Body of pancreas (tissue), 4 donors: Measurements from ENCODE around the gene BIRC6. TPM values are rescaled to one million over a fixed set of nuclear protein-coding genes. Genes with fewer than 3 reads are reported as not detected.
"Not testable (repeated sequence)": the region's sequence is repeated elsewhere in the genome, so short reads cannot be mapped to it uniquely, and the experiment has no call there.

Experiments used
- ATAC-seq: fragments of 150-250 bp; one replicate; pipeline ENCODE4 v1.9.1; 2016
- DNase-seq, 4 donors: peaks; one replicate each; pipeline ENCODE4 v3.0.0-alpha.2; 2019
- H3K27ac ChIP-seq, 4 donors: fragments of 200-600 bp; sonication (generic); 1 replicate in 3 of 4; 2 replicates in 1 of 4; pipeline versions ENCODE4 v1.5.1 to v1.6.1; 2016 to 2019; ENCODE audit warnings: mild to moderate bottlenecking in 1 of 4, mixed read lengths in 1 of 4, moderate library complexity in 1 of 4
- H3K27me3 ChIP-seq, 2 donors: fragments of 200-600 bp; sonication (generic); one replicate each; pipeline ENCODE4 v1.6.0; 2016; ENCODE audit warnings: mild to moderate bottlenecking in 1 of 2
- H3K36me3 ChIP-seq, 2 donors: fragments of 200-600 bp; sonication (generic); replicated peaks in 1 of 2; 2 replicates each; pipeline ENCODE4 v1.5.1; 2016; ENCODE audit warnings: low read depth in 2 of 2; ENCODE audit not compliant: insufficient read depth in 1 of 2
- H3K4me1 ChIP-seq: fragments of 200-600 bp; sonication (generic); one replicate; pipeline ENCODE4 v1.6.0; 2016
- H3K4me3 ChIP-seq, 2 donors: fragments of 200-600 bp; sonication (generic); 1 replicate in 1 of 2; 2 replicates in 1 of 2; pipeline ENCODE4 v1.5.1; 2016 to 2019
- H3K9me3 ChIP-seq, 3 donors: fragments of 200-600 bp; sonication (generic); 1 replicate in 2 of 3; 2 replicates in 1 of 3; pipeline ENCODE4 v1.5.1; 2016
- POLR2A ChIP-seq, 3 donors: fragments of 450-650 bp; IDR thresholded peaks; one replicate each; pipeline ENCODE4 v1.6.1; 2016; ENCODE audit warnings: antibody characterized with exemption in 3 of 3, mild to moderate bottlenecking in 2 of 3
- WGBS, 2 donors: methylation state at CpG; one replicate each; pipeline ENCODE4 v1.1.5; 2017; 5-methylcytosine and 5-hydroxymethylcytosine counted together
- intact Hi-C: fragments of 100-400 bp; cut with DNase I; formaldehyde crosslinking; loops from one replicate; pipeline ENCODE4 v1.15.1; 2023
- total RNA-seq, 2 donors: library from RNA; depleted of rRNA; stranded (reverse); fragments of >200 nt; gene quantifications; one replicate each; pipeline ENCODE4 v1.1.0, GENCODE V29; 2016
- TF ChIP-seq, protein P1 (sequence below), 7 experiments: fragments of 450-650 bp in 4 of 7; fragments of 200-600 bp in 3 of 7; sonication (generic) in 3 of 7; IDR thresholded peaks; one replicate each; pipeline ENCODE4 v1.5.1; 2016 to 2019; ENCODE audit warnings: antibody characterized with exemption in 7 of 7

BIRC6 gene
- total RNA-seq, 2 donors from 2014 or later, result 71.9 to 102 TPM

DNA sequence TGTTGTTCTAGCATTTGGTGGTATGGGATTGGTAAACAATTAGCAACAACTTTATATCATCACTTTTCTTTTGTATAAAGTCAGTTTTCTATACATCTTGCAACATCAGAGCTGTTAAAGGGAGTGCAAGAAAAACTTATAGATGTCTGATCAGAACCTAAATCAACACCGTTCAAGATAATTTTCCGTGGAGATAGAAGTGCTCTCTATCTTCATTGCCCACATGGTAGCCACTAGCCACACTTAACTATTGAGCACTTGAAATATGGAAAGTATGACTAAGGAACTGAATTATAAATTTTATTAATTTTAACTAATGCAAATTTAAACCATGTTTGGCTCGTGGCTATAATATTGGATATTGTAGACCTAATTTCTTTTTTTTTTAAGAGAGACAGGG lies 276.2 kb downstream of the BIRC6 start:
- Histone ChIP-seq H3K4me1 (peaks cover 9% of the 10 kb centered on the region), H3K27ac (no peak overlapping the region), H3K4me3 (no peak overlapping the region), H3K36me3 (peaks cover 0 to 17% of the 10 kb centered on the region in 2 donors), H3K27me3 (no peaks in the 10 kb centered on the region), H3K9me3 (no peaks in the 10 kb centered on the region)
- DNase-seq (no peak), ATAC-seq (no peak)
- 63% methylated on average over 3 of the region's 3 CpGs for WGBS, 2 donors
- TF ChIP-seq, protein P1, sequence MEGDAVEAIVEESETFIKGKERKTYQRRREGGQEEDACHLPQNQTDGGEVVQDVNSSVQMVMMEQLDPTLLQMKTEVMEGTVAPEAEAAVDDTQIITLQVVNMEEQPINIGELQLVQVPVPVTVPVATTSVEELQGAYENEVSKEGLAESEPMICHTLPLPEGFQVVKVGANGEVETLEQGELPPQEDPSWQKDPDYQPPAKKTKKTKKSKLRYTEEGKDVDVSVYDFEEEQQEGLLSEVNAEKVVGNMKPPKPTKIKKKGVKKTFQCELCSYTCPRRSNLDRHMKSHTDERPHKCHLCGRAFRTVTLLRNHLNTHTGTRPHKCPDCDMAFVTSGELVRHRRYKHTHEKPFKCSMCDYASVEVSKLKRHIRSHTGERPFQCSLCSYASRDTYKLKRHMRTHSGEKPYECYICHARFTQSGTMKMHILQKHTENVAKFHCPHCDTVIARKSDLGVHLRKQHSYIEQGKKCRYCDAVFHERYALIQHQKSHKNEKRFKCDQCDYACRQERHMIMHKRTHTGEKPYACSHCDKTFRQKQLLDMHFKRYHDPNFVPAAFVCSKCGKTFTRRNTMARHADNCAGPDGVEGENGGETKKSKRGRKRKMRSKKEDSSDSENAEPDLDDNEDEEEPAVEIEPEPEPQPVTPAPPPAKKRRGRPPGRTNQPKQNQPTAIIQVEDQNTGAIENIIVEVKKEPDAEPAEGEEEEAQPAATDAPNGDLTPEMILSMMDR (IDR thresholded peaks at IDR 0.05), result no peak
- no peak for TF ChIP-seq POLR2A (IDR thresholded peaks at IDR 0.05)
- intact Hi-C loops, result no loop called here

DNA sequence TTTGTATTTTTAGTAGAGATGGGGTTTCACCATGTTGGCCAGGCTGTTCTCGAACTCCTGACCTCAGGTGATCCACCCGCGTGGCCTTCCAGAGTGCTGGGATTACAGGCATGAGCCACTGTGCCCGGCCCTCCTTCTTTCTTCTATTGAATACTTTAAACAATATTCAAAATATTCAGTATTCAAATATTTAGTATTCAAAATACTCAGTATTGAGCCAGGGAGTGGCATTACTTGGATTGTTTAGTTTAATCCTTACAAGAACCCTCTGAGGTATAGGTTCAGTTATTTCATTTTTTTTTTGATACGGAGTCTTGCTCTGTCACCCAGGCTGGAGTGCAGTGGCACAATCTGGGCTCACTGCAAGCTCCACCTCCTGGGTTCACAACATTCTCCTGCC lies 281.7 kb downstream of the BIRC6 start:
- H3K9me3 ChIP-seq, H3K27ac ChIP-seq, intact Hi-C loops, H3K27me3 ChIP-seq, H3K4me3 ChIP-seq, ATAC-seq, DNase-seq, H3K4me1 ChIP-seq: not testable (repeated sequence)
- H3K36me3 ChIP-seq, result peaks cover 11 to 24% of the 10 kb centered on the region in 2 donors
- 92 to 97% methylated on average over 5 of the region's 5 CpGs for WGBS, 2 donors

DNA sequence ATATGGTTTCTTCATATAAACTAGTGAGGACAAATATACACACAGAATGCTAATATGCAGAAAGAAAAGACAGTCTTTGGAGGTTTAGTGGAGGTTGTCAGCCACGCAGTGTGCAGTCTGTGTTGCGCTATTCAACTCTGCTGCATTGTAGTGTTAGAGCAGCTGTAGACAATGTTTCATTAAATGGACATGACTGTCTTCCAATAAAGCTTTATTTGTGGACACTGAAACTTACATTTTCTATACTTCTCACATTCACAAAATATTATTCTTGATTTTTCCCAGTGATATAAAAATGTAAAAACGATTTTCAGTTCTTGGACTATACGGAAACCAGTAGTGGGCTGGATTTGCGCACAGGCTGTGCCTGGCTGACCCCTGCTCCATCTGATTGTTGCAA lies 284.4 kb downstream of the BIRC6 start:
- TF ChIP-seq, protein P1 (IDR thresholded peaks at IDR 0.05), result no peak
- no peak for TF ChIP-seq POLR2A (IDR thresholded peaks at IDR 0.05)
- ATAC-seq (no peak), DNase-seq (no peak)
- H3K36me3 ChIP-seq, result peaks cover 11 to 14% of the 10 kb centered on the region in 2 donors
- H3K4me1 ChIP-seq, result no peaks in the 10 kb centered on the region
- no peaks in the 10 kb centered on the region for H3K9me3 ChIP-seq
- H3K27ac ChIP-seq, result no peak overlapping the region
- intact Hi-C loops, result no loop called here
- H3K4me3 ChIP-seq, result no peak overlapping the region
- WGBS, 2 donors, result 89 to 92% methylated on average over 5 of the region's 5 CpGs
- no peaks in the 10 kb centered on the region for H3K27me3 ChIP-seq

DNA sequence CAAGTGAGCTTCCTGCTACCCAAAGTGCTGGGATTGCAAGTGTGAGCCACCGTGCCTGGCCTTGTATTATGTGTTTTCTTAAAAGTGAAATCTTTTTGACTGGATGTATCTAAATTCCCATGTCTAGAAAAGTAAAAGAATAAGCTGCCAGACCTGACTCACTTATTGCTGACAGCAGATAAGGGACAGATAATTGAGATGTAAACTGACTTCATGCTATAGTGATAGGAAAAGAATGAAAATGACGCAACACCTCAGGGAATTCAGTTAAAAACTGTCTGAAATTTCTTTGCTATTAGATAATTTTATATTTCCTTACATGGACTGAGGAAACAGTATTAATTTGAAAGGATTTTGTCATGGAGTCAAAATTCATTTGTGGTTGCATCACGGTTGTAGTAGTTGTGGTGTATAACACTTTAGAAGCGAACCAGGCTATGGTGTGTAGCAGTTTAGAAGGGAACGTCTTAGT lies 290.4 kb downstream of the BIRC6 start:
- Histone ChIP-seq H3K36me3 (peaks cover 2 to 6% of the 10 kb centered on the region in 2 donors), H3K27ac (no peak overlapping the region), H3K4me3 (no peak overlapping the region), H3K9me3 (no peaks in the 10 kb centered on the region), H3K4me1 (no peaks in the 10 kb centered on the region), H3K27me3 (no peaks in the 10 kb centered on the region)
- ATAC-seq (no peak), DNase-seq (no peak)
- 80 to 90% methylated on average over 5 of the region's 5 CpGs for WGBS, 2 donors
- no peak for TF ChIP-seq POLR2A (IDR thresholded peaks at IDR 0.05)
- TF ChIP-seq, protein P1 (IDR thresholded peaks at IDR 0.05), result no peak
- intact Hi-C loops, result no loop called here

DNA sequence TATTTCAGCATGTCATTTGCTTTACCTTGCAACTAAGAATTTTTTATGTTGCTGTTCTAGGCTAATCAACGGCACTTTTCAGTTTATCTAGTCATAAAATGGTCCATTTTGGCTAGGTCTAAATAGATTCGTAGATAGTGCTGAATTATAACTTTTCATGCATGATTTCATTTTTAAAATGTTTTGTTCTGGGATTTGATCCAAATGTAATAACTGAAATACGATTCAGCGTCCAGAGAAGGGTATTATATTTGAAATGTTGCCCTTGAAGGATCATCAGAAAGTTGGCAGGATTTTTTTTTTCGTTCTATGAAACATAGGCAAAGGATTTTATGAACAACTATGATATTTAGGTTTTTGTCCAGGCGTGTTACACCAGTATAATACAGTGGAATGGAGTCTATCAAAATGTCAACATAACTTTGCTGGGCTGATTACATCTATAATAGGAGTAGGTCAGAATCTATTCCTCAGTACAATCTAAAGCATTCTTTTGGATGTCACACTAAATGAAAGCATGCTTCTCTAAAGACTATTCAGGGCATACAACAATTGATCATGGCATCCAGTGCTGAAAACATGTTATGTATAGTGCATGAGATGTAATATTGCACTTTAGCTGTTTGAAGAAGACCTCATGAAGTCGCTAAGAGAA lies 295.9 kb downstream of the BIRC6 start:
- ATAC-seq (no peak), DNase-seq (no peak)
- Histone ChIP-seq H3K27ac (no peak overlapping the region), H3K36me3 (peaks cover 0 to 4% of the 10 kb centered on the region in 2 donors), H3K9me3 (no peaks in the 10 kb centered on the region), H3K27me3 (no peaks in the 10 kb centered on the region), H3K4me1 (no peaks in the 10 kb centered on the region), H3K4me3 (no peak overlapping the region)
- TF ChIP-seq POLR2A (IDR thresholded peaks at IDR 0.05), result no peak
- TF ChIP-seq, protein P1 (IDR thresholded peaks at IDR 0.05), result no peak
- WGBS, 2 donors, result 77 to 82% methylated on average over 7 of the region's 7 CpGs
- intact Hi-C loops, result no loop called here
